ENCODE measurements around the gene VSIG8. TPM values are rescaled to one million over a fixed set of nuclear protein-coding genes. Genes with fewer than 3 reads are reported as not detected.

The VSIG8 gene
- total and polyA plus RNA-seq, 2 of the 8 experiments (the other 6 are each of a cell fraction or from before 2014, with no cell fraction given) = not detected

DNA sequence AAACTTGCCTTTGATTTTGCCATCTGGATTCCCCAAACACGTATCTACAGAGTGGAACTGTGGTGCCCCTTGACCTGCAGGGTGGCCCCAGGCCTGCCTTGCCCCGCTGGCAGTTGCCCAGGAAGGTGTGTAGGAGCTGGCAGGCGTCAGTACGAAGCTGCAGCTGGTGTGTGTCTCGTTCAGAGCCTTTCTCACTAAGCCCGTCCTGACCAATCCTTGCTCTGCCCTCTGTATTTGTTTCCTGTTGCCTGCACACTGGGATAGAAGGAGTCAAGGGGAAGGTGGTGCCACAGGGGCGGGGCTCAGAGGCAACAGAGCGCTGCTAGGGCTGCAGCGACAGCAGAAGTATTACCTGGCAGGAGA lies 5.2 kb upstream of the VSIG8 start:
- H3K79me2 ChIP-seq (ENCODE audit: control insufficient read depth in 1 of 2, insufficient read depth in 2 of 2, low read length in 2 of 2) = no peaks in the 10 kb centered on the region
- H3K56ac ChIP-seq (replicated peaks; ENCODE audit: insufficient read length, low read depth, low read length) = no peak overlapping the region
- H2BK120ac ChIP-seq (replicated peaks; ENCODE audit: low read depth, low read length) = no peak overlapping the region
- ChIA-PET POLR2A (ENCODE audit: partially characterized antibody) (interaction anchor here (0.8 kb wide), 1 partner anchor 54 kb away, joined by 3 read pairs; no protein-coding TSS in a partner anchor), CTCF (ENCODE audit: partially characterized antibody) (interaction anchor here (1.3 to 14.8 kb wide), 4 partner anchors 8 to 140 kb away, joined by 3 to 111 read pairs (median 7); partner anchors contain the start of gene DUSP23)
- FAIRE-seq (no peak), DNase-seq (ENCODE audit: low read depth in 1 of 2, low spot score in 2 of 2) (no peak)
- H3K18ac ChIP-seq (ENCODE audit: extremely low read depth, low read length) = no peak overlapping the region
- no peak overlapping the region for H3K23ac ChIP-seq (ENCODE audit: insufficient read length)
- no peaks in the 10 kb centered on the region for H4K20me1 ChIP-seq (replicated peaks in 1 of 2; ENCODE audit: control insufficient read depth in 1 of 2, insufficient read depth in 2 of 2, low read length in 2 of 2)
- no peak overlapping the region for H2BK15ac ChIP-seq (ENCODE audit: low read length)
- no peaks in the 10 kb centered on the region for H3K36me3 ChIP-seq (ENCODE audit: control insufficient read depth in 2 of 4, insufficient read depth in 4 of 4, low read length in 3 of 4)
- no peaks in the 10 kb centered on the region for H3K23me2 ChIP-seq (ENCODE audit: low read depth, low read length)
- H4K5ac ChIP-seq (ENCODE audit: insufficient read length, low read depth, low read length) = no peak overlapping the region
- H3K4me2 ChIP-seq (ENCODE audit: insufficient read depth in 1 of 2, low read depth in 2 of 2, low read length in 2 of 2) = no peak overlapping the region
- no peak overlapping the region for H3K27ac ChIP-seq (ENCODE audit: low read depth, low read length)
- no peak overlapping the region for H4K91ac ChIP-seq (replicated peaks; ENCODE audit: insufficient read length, low read length)
- H3K4me1 ChIP-seq (replicated peaks in 1 of 4; ENCODE audit: control insufficient read depth in 3 of 4, insufficient read depth in 4 of 4, low read length in 3 of 4) = no peaks in the 10 kb centered on the region; a peak in 1 of 7 replicates
- H2BK20ac ChIP-seq (ENCODE audit: low read length) = no peak overlapping the region
- H3K79me1 ChIP-seq (ENCODE audit: low read depth, low read length) = no peaks in the 10 kb centered on the region
- no peak overlapping the region for H2BK5ac ChIP-seq (ENCODE audit: low read depth, low read length)
- 58% methylated on average over 9 of the region's 9 CpGs; no CpG with 5 or more reads in 1 of the 2 experiments for WGBS, 2 experiments (ENCODE audit: extremely low coverage in 1 of 2, insufficient coverage in 1 of 2, insufficient read length in 1 of 2, insufficient replicate concordance in 2 of 2, low coverage in 1 of 2, low lambda C conversion rate in 2 of 2, missing lambda C conversion rate in 1 of 2)
- H3K9ac ChIP-seq (replicated peaks in 1 of 4; ENCODE audit: extremely low read depth in 1 of 4, low read depth in 3 of 4, low read length in 3 of 4) = no peak overlapping the region
- H3K9me3 ChIP-seq (ENCODE audit: insufficient read depth in 2 of 2, low read depth in 1 of 2, low read length in 1 of 2) = no peaks in the 10 kb centered on the region
- peak overlapping the region; percentile 41; the same call in 1 of the 2 replicates for H4K8ac ChIP-seq (ENCODE audit: extremely low read depth, insufficient read depth, low read length)
- H3K4me3 ChIP-seq (ENCODE audit: extremely low read depth in 1 of 4, insufficient read depth in 2 of 4, low read depth in 3 of 4, low read length in 4 of 4) = no peak overlapping the region
- H2AFZ ChIP-seq (ENCODE audit: low read length) = 0 out of 2 replicates have a peak overlapping the region, but pooled peaks have one; percentile 26
- H3K4ac ChIP-seq (replicated peaks; ENCODE audit: insufficient read length, low read depth, low read length) = no peak overlapping the region
- no peak overlapping the region for H2BK12ac ChIP-seq (ENCODE audit: low read depth, low read length)
- H3K27me3 ChIP-seq (replicated peaks in 1 of 4; ENCODE audit: control insufficient read depth in 3 of 4, extremely low read depth in 1 of 4, insufficient read depth in 3 of 4, low read length in 3 of 4) = no peaks in the 10 kb centered on the region
- H2AK5ac ChIP-seq (ENCODE audit: low read depth, low read length) = no peak overlapping the region
- H3K14ac ChIP-seq (ENCODE audit: insufficient read length) = no peak overlapping the region
- no peak for TF ChIP-seq EP300 (IDR thresholded peaks at IDR 0.05; ENCODE audit: borderline replicate concordance in 1 of 2, low read depth in 2 of 2, low read length in 2 of 2)
- TF ChIP-seq TAF1 (IDR thresholded peaks at IDR 0.05; ENCODE audit: low read depth, low read length) = no peak
- no peak for TF ChIP-seq TCF12 (IDR thresholded peaks at IDR 0.05; ENCODE audit: low read depth, low read length)
- TF ChIP-seq SRF (IDR thresholded peaks at IDR 0.05; ENCODE audit: low read depth, low read length) = no peak
- no peak for TF ChIP-seq RXRA (IDR thresholded peaks at IDR 0.05; ENCODE audit: insufficient read depth, low read depth, low read length)
- TF ChIP-seq KDM4A (IDR thresholded peaks at IDR 0.05; ENCODE audit: low read depth, low read length, severe bottlenecking) = no peak
- no peak for TF ChIP-seq TEAD4 (IDR thresholded peaks at IDR 0.05; ENCODE audit: low read depth, low read length)
- no peak for TF ChIP-seq SP4 (IDR thresholded peaks at IDR 0.05; ENCODE audit: low read length)
- no peak for TF ChIP-seq SIX5 (IDR thresholded peaks at IDR 0.05; ENCODE audit: low read depth, low read length)
